OCI-LY7 (cell line): ENCODE measurements around the gene TTLL1. TPM values are rescaled to one million over a fixed set of nuclear protein-coding genes. Genes with fewer than 3 reads are reported as not detected.
A peak's percentile ranks its signal among the peaks of the same experiment; 100 is the strongest.

Experiments
- BruUV-seq: library from RNA; stranded (reverse); fragments of 400-500 nt; replicated peaks from 2 replicates; lab custom pipeline; 2021; lab: Mats Ljungman, UMichigan
- CTCF ChIA-PET: fragments of 300-600 bp; sonication (Branson Sonifier 250); formaldehyde crosslinking; loops from one replicate; lab custom pipeline; 2022; ENCODE audit warnings: antibody characterized with exemption; ENCODE audit not compliant: unreplicated experiment; lab: Charles Lee
- POLR2A ChIA-PET: fragments of 300-600 bp; sonication (Branson Sonifier 250); formaldehyde crosslinking; loops from one replicate; lab custom pipeline; 2022; ENCODE audit warnings: antibody characterized with exemption; lab: Charles Lee
- DNase-seq: peaks from one replicate; pipeline ENCODE4 v3.0.0-alpha.2; 2015; ENCODE audit warnings: low spot score
- H2AFZ ChIP-seq: fragments of 200-600 bp; sonication (generic), shearing (Covaris generic); 2 replicates; pipeline ENCODE4 v1.6.1; 2014; ENCODE audit warnings: mild to moderate bottlenecking, antibody characterized with exemption, low read length, moderate library complexity
- H3K27ac ChIP-seq: fragments of 200-600 bp; sonication (generic); 2 replicates; pipeline ENCODE4 v1.5.1; 2014; ENCODE audit warnings: mixed run types, low read depth, mild to moderate bottlenecking, moderate library complexity, low read length, inconsistent platforms; ENCODE audit not compliant: poor library complexity, severe bottlenecking
- H3K36me3 ChIP-seq: fragments of 200-600 bp; sonication (generic); 2 replicates; pipeline ENCODE4 v1.6.1; 2014; ENCODE audit warnings: mild to moderate bottlenecking, antibody characterized with exemption, low read length, moderate library complexity, mixed read lengths; ENCODE audit not compliant: insufficient read depth
- H3K4me1 ChIP-seq: fragments of 200-600 bp; sonication (generic); 2 replicates; pipeline ENCODE4 v1.5.1; 2014; ENCODE audit warnings: mild to moderate bottlenecking, low read length; ENCODE audit not compliant: insufficient read depth, poor library complexity, severe bottlenecking
- H3K4me2 ChIP-seq: fragments of 200-600 bp; sonication (generic); 2 replicates; pipeline ENCODE4 v1.6.1; 2014; ENCODE audit warnings: mild to moderate bottlenecking, low read length
- H3K4me3 ChIP-seq: fragments of 200-600 bp; sonication (generic); 2 replicates; pipeline ENCODE4 v1.5.1; 2014; ENCODE audit warnings: mild to moderate bottlenecking, low read depth, low read length; ENCODE audit not compliant: poor library complexity, severe bottlenecking
- H3K79me2 ChIP-seq: fragments of 200-600 bp; sonication (generic); 2 replicates; pipeline ENCODE4 v1.6.1; 2016; ENCODE audit warnings: low read depth, mild to moderate bottlenecking, low read length, moderate library complexity, mixed read lengths; ENCODE audit not compliant: insufficient read depth
- H3K9me2 ChIP-seq: fragments of 200-600 bp; sonication (generic); 2 replicates; pipeline ENCODE4 v1.6.1; 2016; ENCODE audit warnings: mild to moderate bottlenecking, low read length, mixed read lengths; ENCODE audit not compliant: insufficient read depth
- H3K9me3 ChIP-seq: fragments of 200-600 bp; sonication (generic); 2 replicates; pipeline ENCODE4 v1.6.1; 2014; ENCODE audit warnings: mild to moderate bottlenecking, mixed run types, low read length, mixed read lengths
- H4K20me1 ChIP-seq: fragments of 200-600 bp; sonication (generic); 2 replicates; pipeline ENCODE4 v1.6.1; 2014; ENCODE audit warnings: mild to moderate bottlenecking, antibody characterized with exemption, low read length, moderate library complexity, mixed read lengths; ENCODE audit not compliant: insufficient read depth
- EZH2phosphoT487 ChIP-seq: fragments of 200-600 bp; sonication (generic); IDR thresholded peaks from 2 replicates; pipeline ENCODE4 v1.6.1; 2018; ENCODE audit warnings: low read depth, borderline replicate concordance, mild to moderate bottlenecking, mixed run types, antibody characterized with exemption, low read length, moderate library complexity, mixed read lengths
- intact Hi-C: fragments of 100-400 bp; cut with micrococcal nuclease; formaldehyde crosslinking; loops from one replicate; pipeline ENCODE4 v1.10.0; 2022; ENCODE audit not compliant: unreplicated experiment
- total RNA-seq, 2 experiments: library from RNA; depleted of rRNA in 1 of 2; stranded (reverse); fragments of >200 nt in 1 of 2; shearing (Covaris generic) in 1 of 2; gene quantifications; 2 replicates each; pipeline ENCODE4 v1.2.3, GENCODE V29; 2014 to 2022
- TF ChIP-seq, protein P1 (sequence below): fragments of 200-600 bp; sonication (generic); conservative IDR thresholded peaks from 2 replicates; pipeline ENCODE4 v1.5.1; 2014; ENCODE audit warnings: mild to moderate bottlenecking, antibody characterized with exemption, low read length, moderate library complexity, mixed read lengths

The TTLL1 gene
- total RNA-seq, 2 experiments from 2014 or later = 5.8 to 7.1 TPM

GRCh38 chr22:43002202-43002586 is 87.0 kb downstream of the TTLL1 start:
- POLR2A ChIA-PET = no interaction called here
- intact Hi-C loops = no loop called here
- no TSS peak for BruUV-seq
- H3K4me2 ChIP-seq = no peak overlapping the region
- no peak overlapping the region for H3K27ac ChIP-seq
- TF ChIP-seq, protein P1, sequence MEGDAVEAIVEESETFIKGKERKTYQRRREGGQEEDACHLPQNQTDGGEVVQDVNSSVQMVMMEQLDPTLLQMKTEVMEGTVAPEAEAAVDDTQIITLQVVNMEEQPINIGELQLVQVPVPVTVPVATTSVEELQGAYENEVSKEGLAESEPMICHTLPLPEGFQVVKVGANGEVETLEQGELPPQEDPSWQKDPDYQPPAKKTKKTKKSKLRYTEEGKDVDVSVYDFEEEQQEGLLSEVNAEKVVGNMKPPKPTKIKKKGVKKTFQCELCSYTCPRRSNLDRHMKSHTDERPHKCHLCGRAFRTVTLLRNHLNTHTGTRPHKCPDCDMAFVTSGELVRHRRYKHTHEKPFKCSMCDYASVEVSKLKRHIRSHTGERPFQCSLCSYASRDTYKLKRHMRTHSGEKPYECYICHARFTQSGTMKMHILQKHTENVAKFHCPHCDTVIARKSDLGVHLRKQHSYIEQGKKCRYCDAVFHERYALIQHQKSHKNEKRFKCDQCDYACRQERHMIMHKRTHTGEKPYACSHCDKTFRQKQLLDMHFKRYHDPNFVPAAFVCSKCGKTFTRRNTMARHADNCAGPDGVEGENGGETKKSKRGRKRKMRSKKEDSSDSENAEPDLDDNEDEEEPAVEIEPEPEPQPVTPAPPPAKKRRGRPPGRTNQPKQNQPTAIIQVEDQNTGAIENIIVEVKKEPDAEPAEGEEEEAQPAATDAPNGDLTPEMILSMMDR = no peak
- no peak for TF ChIP-seq EZH2phosphoT487
- no peak overlapping the region for H3K4me3 ChIP-seq
- H3K4me1 ChIP-seq = peaks cover 15% of the 10 kb centered on the region
- no peaks in the 10 kb centered on the region; the same call in 1 of the 2 replicates for H3K36me3 ChIP-seq
- peaks cover 29% of the 10 kb centered on the region; the same call in 1 of the 2 replicates for H3K79me2 ChIP-seq
- 0 out of 2 replicates have a peak, but pooled peaks cover 6% of the 10 kb centered on the region for H4K20me1 ChIP-seq
- DNase-seq = no peak
- no peak overlapping the region for H2AFZ ChIP-seq
- CTCF ChIA-PET = no interaction called here
- no peaks in the 10 kb centered on the region for H3K9me3 ChIP-seq
- no peaks in the 10 kb centered on the region for H3K9me2 ChIP-seq

DNA sequence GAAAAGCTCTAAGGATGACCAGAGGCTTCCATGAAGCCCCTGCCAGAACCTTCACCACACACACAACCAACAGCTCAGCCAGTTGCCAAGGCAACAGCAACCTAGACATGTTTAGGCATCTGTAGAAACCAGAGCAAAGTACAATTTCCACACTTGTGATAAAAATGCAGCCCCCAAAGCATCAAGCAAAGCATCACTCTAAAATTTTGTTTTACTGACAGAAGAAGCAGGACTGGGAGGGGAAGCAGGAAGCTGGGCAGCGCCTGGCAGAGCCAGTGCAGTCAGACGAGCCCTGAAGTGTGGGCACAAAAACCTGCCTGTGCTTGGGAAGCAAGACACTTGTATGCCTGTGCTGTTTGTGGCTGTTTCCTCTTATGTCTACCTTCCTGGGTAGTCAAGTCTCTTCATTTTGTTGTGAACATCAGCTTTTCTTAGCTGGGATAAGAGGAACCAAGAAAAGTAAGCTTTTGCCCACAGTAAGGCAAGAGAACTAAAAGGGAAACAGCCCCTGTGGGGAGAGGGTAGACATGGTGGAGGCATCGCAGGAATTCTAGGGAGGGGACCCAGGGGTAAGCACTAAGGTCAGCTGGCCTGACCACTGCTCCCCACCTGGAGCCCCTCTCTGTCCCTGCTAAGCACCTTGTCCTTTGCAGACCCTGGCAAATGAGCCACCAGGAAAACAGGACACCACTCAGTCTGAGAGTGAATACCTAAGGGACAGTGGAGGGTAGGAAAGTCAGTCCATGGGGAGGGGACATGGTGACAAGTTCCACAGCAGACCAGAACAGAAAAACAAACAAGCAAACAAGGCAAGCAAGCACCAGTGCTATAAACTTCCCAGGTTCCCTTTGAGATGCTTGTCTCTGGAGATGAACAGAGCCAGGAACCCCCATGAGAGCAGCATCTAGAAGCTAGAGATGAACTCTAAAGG is 87.7 kb downstream of the TTLL1 start:
- BruUV-seq = no TSS peak
- Histone ChIP-seq H3K9me3 (no peaks in the 10 kb centered on the region), H3K79me2 (peaks cover 35% of the 10 kb centered on the region), H3K4me3 (no peak overlapping the region), H3K4me1 (peaks cover 15% of the 10 kb centered on the region), H3K9me2 (no peaks in the 10 kb centered on the region), H3K4me2 (no peak overlapping the region), H3K36me3 (no peaks in the 10 kb centered on the region; the same call in 1 of the 2 replicates), H3K27ac (no peak overlapping the region), H2AFZ (no peak overlapping the region), H4K20me1 (0 out of 2 replicates have a peak, but pooled peaks cover 6% of the 10 kb centered on the region)
- no peak for TF ChIP-seq EZH2phosphoT487
- TF ChIP-seq, protein P1 = no peak
- CTCF ChIA-PET = no interaction called here
- intact Hi-C loops = no loop called here
- POLR2A ChIA-PET = interaction anchor here (0.6 kb wide), 1 partner anchor 14 kb away, joined by 4 read pairs; the partner anchor contains the start of gene PACSIN2
- DNase-seq = peak; percentile 15
